Breast epithelium (tissue), 4 donors: ENCODE measurements around the gene MRPL42. TPM values are rescaled to one million over a fixed set of nuclear protein-coding genes. Genes with fewer than 3 reads are reported as not detected.

Experiments used
- DNase-seq, 2 donors: peaks; one replicate each; pipeline ENCODE4 v3.0.0-alpha.2; 2019; ENCODE audit warnings: low spot score in 2 of 2
- H3K27ac ChIP-seq, 2 donors: fragments of 200-600 bp; sonication (generic) in 1 of 2; one replicate each; pipeline ENCODE4 v1.5.1; 2016 to 2019; ENCODE audit warnings: mild to moderate bottlenecking in 1 of 2
- H3K27me3 ChIP-seq, 2 donors: fragments of 200-600 bp; sonication (generic) in 1 of 2; one replicate each; pipeline versions ENCODE4 v1.5.1 to v1.6.0; 2017 to 2019; ENCODE audit warnings: control low read depth in 1 of 2, mild to moderate bottlenecking in 1 of 2
- H3K36me3 ChIP-seq: fragments of 200-600 bp; one replicate; pipeline ENCODE4 v1.5.1; 2019
- H3K4me1 ChIP-seq, 2 donors: fragments of 200-600 bp; sonication (generic); one replicate each; pipeline ENCODE4 v1.5.1; 2016 to 2019; ENCODE audit warnings: control low read depth in 1 of 2
- H3K4me3 ChIP-seq, 3 donors: fragments of 200-600 bp; sonication (generic); 1 replicate in 2 of 3; 2 replicates in 1 of 3; pipeline ENCODE4 v1.5.1; 2016 to 2019; ENCODE audit warnings: mild to moderate bottlenecking in 3 of 3, moderate library complexity in 2 of 3
- H3K9me3 ChIP-seq, 2 donors: fragments of 200-600 bp; sonication (generic) in 1 of 2; one replicate each; pipeline ENCODE4 v1.5.1; 2016 to 2019; ENCODE audit warnings: control low read depth in 1 of 2
- POLR2A ChIP-seq: fragments of 450-650 bp; IDR thresholded peaks from one replicate; pipeline ENCODE4 v1.6.1; 2016; ENCODE audit warnings: antibody characterized with exemption, mild to moderate bottlenecking, moderate library complexity
- POLR2AphosphoS5 ChIP-seq, 3 donors: sonication (generic); formaldehyde crosslinking; IDR thresholded peaks; one replicate each; pipeline ENCODE4 v1.6.1; 2017; ENCODE audit warnings: antibody characterized with exemption in 3 of 3
- intact Hi-C: fragments of 100-400 bp; cut with DNase I; formaldehyde crosslinking; loops from one replicate; pipeline ENCODE4 v1.15.1; 2023; ENCODE audit warnings: low total_unique reads
- total RNA-seq, 3 donors: library from RNA; depleted of rRNA; stranded (reverse); fragments of >200 nt; gene quantifications; one replicate each; pipeline ENCODE4 v1.1.0, GENCODE V29; 2016
- TF ChIP-seq, protein P1 (sequence below), 3 donors: fragments of 450-650 bp; IDR thresholded peaks; one replicate each; pipeline ENCODE4 v1.5.1; 2016 to 2017; ENCODE audit warnings: antibody characterized with exemption in 3 of 3, mild to moderate bottlenecking in 3 of 3, moderate library complexity in 3 of 3

Gene MRPL42
- total RNA-seq, 3 donors from 2014 or later, result 24.6 to 62.3 (median 41.0) TPM

- Histone ChIP-seq H3K27ac (no peak overlapping the region), H3K27me3 (no peaks in the 10 kb centered on the region), H3K4me3 (no peak overlapping the region), H3K4me1 (peaks cover 0 to 10% of the 10 kb centered on the region in 2 donors), H3K36me3 (no peaks in the 10 kb centered on the region), H3K9me3 (no peaks in the 10 kb centered on the region)
- intact Hi-C loops, result no loop called here
- TF ChIP-seq POLR2AphosphoS5 (IDR thresholded peaks at IDR 0.05), result no peak
- DNase-seq, result no peak
These were observed 41.4 kb upstream of the MRPL42 start for GRCh38 chr12:93425736-93426411.

- DNase-seq, result no peak
- H3K4me1 ChIP-seq, result peaks cover 0 to 10% of the 10 kb centered on the region in 2 donors
- H3K27ac ChIP-seq, result peak overlapping the region in 1 of 2 donors; percentile 12
- intact Hi-C loops, result no loop called here
- H3K9me3 ChIP-seq, result no peaks in the 10 kb centered on the region
- H3K27me3 ChIP-seq, result no peaks in the 10 kb centered on the region
- H3K4me3 ChIP-seq, result no peak overlapping the region
- TF ChIP-seq POLR2AphosphoS5 (IDR thresholded peaks at IDR 0.05), result no peak
- TF ChIP-seq, protein P1, sequence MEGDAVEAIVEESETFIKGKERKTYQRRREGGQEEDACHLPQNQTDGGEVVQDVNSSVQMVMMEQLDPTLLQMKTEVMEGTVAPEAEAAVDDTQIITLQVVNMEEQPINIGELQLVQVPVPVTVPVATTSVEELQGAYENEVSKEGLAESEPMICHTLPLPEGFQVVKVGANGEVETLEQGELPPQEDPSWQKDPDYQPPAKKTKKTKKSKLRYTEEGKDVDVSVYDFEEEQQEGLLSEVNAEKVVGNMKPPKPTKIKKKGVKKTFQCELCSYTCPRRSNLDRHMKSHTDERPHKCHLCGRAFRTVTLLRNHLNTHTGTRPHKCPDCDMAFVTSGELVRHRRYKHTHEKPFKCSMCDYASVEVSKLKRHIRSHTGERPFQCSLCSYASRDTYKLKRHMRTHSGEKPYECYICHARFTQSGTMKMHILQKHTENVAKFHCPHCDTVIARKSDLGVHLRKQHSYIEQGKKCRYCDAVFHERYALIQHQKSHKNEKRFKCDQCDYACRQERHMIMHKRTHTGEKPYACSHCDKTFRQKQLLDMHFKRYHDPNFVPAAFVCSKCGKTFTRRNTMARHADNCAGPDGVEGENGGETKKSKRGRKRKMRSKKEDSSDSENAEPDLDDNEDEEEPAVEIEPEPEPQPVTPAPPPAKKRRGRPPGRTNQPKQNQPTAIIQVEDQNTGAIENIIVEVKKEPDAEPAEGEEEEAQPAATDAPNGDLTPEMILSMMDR (IDR thresholded peaks at IDR 0.05), result no peak
- no peak for TF ChIP-seq POLR2A
- H3K36me3 ChIP-seq, result no peaks in the 10 kb centered on the region
These were observed 40.9 kb upstream of the MRPL42 start for GRCh38 chr12:93426412-93426805.

- no peaks in the 10 kb centered on the region for H3K9me3 ChIP-seq
- H3K27me3 ChIP-seq, result no peaks in the 10 kb centered on the region
- H3K4me3 ChIP-seq, result no peak overlapping the region
- no peak overlapping the region for H3K27ac ChIP-seq
- TF ChIP-seq POLR2A (no peak), POLR2AphosphoS5 (IDR thresholded peaks at IDR 0.05) (no peak)
- TF ChIP-seq, protein P1 (IDR thresholded peaks at IDR 0.05), result no peak
- intact Hi-C loops, result no loop called here
- H3K36me3 ChIP-seq, result no peaks in the 10 kb centered on the region
- DNase-seq, result no peak
- peaks cover 0 to 10% of the 10 kb centered on the region in 2 donors for H3K4me1 ChIP-seq
These were observed 39.3 kb upstream of the MRPL42 start for GRCh38 chr12:93427779-93428564.

- no peak for DNase-seq
- Histone ChIP-seq H3K4me3 (no peak overlapping the region), H3K27me3 (no peaks in the 10 kb centered on the region), H3K27ac (no peak overlapping the region), H3K36me3 (no peaks in the 10 kb centered on the region), H3K9me3 (no peaks in the 10 kb centered on the region), H3K4me1 (no peaks in the 10 kb centered on the region)
- intact Hi-C loops, result no loop called here
- TF ChIP-seq, protein P1 (IDR thresholded peaks at IDR 0.05), result no peak
- TF ChIP-seq POLR2AphosphoS5 (IDR thresholded peaks at IDR 0.05) (no peak), POLR2A (no peak)
These were observed 37.9 kb upstream of the MRPL42 start for GRCh38 chr12:93429448-93429847.

GRCh38 chr12:93429852-93430251, 37.5 kb upstream of the MRPL42 start:
- TF ChIP-seq, protein P1 (IDR thresholded peaks at IDR 0.05), result no peak
- no peak for TF ChIP-seq POLR2A
- TF ChIP-seq POLR2AphosphoS5 (IDR thresholded peaks at IDR 0.05), result no peak
- H3K4me3 ChIP-seq, result no peak overlapping the region
- DNase-seq, result no peak
- H3K36me3 ChIP-seq, result no peaks in the 10 kb centered on the region
- no peaks in the 10 kb centered on the region for H3K27me3 ChIP-seq
- no peaks in the 10 kb centered on the region for H3K4me1 ChIP-seq
- H3K27ac ChIP-seq, result no peak overlapping the region
- H3K9me3 ChIP-seq, result no peaks in the 10 kb centered on the region
- intact Hi-C loops, result no loop called here
